SK-N-SH (cell line): ENCODE results near the gene PARP2. TPM values are rescaled to one million over a fixed set of nuclear protein-coding genes. Genes with fewer than 3 reads are reported as not detected.
"Not testable (repeated sequence)": the region's sequence is repeated elsewhere in the genome, so short reads cannot be mapped to it uniquely, and the experiment has no call there.

ENCODE experiments used
- CTCF ChIA-PET: fragments of 300-600, 350-600 bp; formaldehyde crosslinking; extraction: SDS; loops from one replicate; lab custom pipeline; 2021; lab: Yijun Ruan, JAX
- POLR2A ChIA-PET: fragments of 350-600 bp; sonication (Branson Sonifier 250); formaldehyde crosslinking; extraction: SDS; loops from one replicate; lab custom pipeline; 2020; ENCODE audit warnings: antibody characterized with exemption, inconsistent platforms; lab: Yijun Ruan, JAX
- DNase-seq: peaks from one replicate; pipeline ENCODE4 v3.0.0; 2012
- H2AFZ ChIP-seq: fragments of 200-600 bp; sonication (generic); 2 replicates; pipeline ENCODE4 v1.8.1; 2016; ENCODE audit warnings: antibody characterized with exemption, mild to moderate bottlenecking, low read depth
- H3F3A ChIP-seq: fragments of 200-600 bp; sonication (generic); replicated peaks from 2 replicates; pipeline ENCODE3; 2016; ENCODE audit warnings: antibody characterized with exemption, mild to moderate bottlenecking; ENCODE audit not compliant: insufficient read depth
- H3K27ac ChIP-seq, 2 experiments: fragments of 200-500 bp in 1 of 2; fragments of 200-600 bp in 1 of 2; sonication (Bioruptor generic) in 1 of 2; sonication (generic), shearing (Covaris generic) in 1 of 2; 2 replicates each; pipeline versions ENCODE4 v1.5.1 to v1.6.1; 2014 to 2016; ENCODE audit warnings: low read depth in 2 of 2, inconsistent platforms in 1 of 2, low read length in 1 of 2, mild to moderate bottlenecking in 1 of 2, mixed read lengths in 1 of 2
- H3K27me3 ChIP-seq: fragments of 200-600 bp; sonication (generic), shearing (Covaris generic); 2 replicates; pipeline ENCODE4 v1.6.1; 2016; ENCODE audit warnings: mixed run types; ENCODE audit not compliant: insufficient read depth
- H3K36me3 ChIP-seq, 2 experiments: fragments of 200-500 bp in 1 of 2; fragments of 200-600 bp in 1 of 2; sonication (Bioruptor generic) in 1 of 2; sonication (generic) in 1 of 2; replicated peaks in 1 of 2; 2 replicates each; pipeline versions ENCODE3 to v1.5.1; 2014 to 2016; ENCODE audit warnings: low read length in 1 of 2, mild to moderate bottlenecking in 1 of 2; ENCODE audit not compliant: insufficient read depth in 2 of 2, control insufficient read depth in 1 of 2
- H3K4me1 ChIP-seq, 2 experiments: fragments of 200-500 bp in 1 of 2; fragments of 200-600 bp in 1 of 2; sonication (Bioruptor generic) in 1 of 2; sonication (generic), shearing (Covaris generic) in 1 of 2; 2 replicates each; pipeline versions ENCODE4 v1.5.1 to v1.6.1; 2014 to 2016; ENCODE audit warnings: low read depth in 1 of 2, low read length in 1 of 2, mixed run types in 1 of 2; ENCODE audit not compliant: insufficient read depth in 2 of 2, control insufficient read depth in 1 of 2
- H3K4me2 ChIP-seq: fragments of 200-600 bp; sonication (generic), shearing (Covaris generic); 2 replicates; pipeline ENCODE4 v1.6.1; 2017; ENCODE audit warnings: mixed run types
- H3K4me3 ChIP-seq, 2 experiments: fragments of 200-500 bp in 1 of 2; fragments of 200-600 bp in 1 of 2; sonication (Bioruptor generic) in 1 of 2; sonication (generic), shearing (Covaris generic) in 1 of 2; 2 replicates each; pipeline versions ENCODE4 v1.5.1 to v1.8.1; 2014 to 2016; ENCODE audit warnings: low read depth in 2 of 2, inconsistent platforms in 1 of 2, low read length in 1 of 2, mild to moderate bottlenecking in 1 of 2, mixed read lengths in 1 of 2, moderate library complexity in 1 of 2
- H3K79me2 ChIP-seq: fragments of 200-600 bp; sonication (generic); 2 replicates; pipeline ENCODE4 v1.8.1; 2017; ENCODE audit warnings: mild to moderate bottlenecking; ENCODE audit not compliant: insufficient read depth
- H3K9ac ChIP-seq: fragments of 200-600 bp; sonication (generic); 2 replicates; pipeline ENCODE4 v1.6.1; 2017; ENCODE audit warnings: mixed run types
- H3K9me2 ChIP-seq: fragments of 200-600 bp; sonication (generic); 2 replicates; pipeline ENCODE4 v1.6.1; 2017; ENCODE audit warnings: mixed run types
- H3K9me3 ChIP-seq: fragments of 200-600 bp; sonication (generic); 2 replicates; pipeline ENCODE4 v1.6.1; 2017; ENCODE audit warnings: mixed run types, mild to moderate bottlenecking, moderate library complexity
- H4K20me1 ChIP-seq: fragments of 200-600 bp; sonication (generic); 2 replicates; pipeline ENCODE4 v1.6.1; 2017; ENCODE audit warnings: mild to moderate bottlenecking, mixed run types; ENCODE audit not compliant: insufficient read depth
- ELF1 ChIP-seq: IDR thresholded peaks from 2 replicates; pipeline ENCODE4 v1.4.0; 2012
- EZH2phosphoT487 ChIP-seq: fragments of 200-600 bp; sonication (generic); IDR thresholded peaks from 2 replicates; pipeline ENCODE4 v1.6.1; 2017; ENCODE audit warnings: low read depth, mixed run types, mild to moderate bottlenecking, antibody characterized with exemption, moderate library complexity, borderline replicate concordance
- FOSL2 ChIP-seq: IDR thresholded peaks from 2 replicates; pipeline ENCODE4 v1.4.0; 2012; ENCODE audit warnings: low read depth, mild to moderate bottlenecking, moderate library complexity, borderline replicate concordance
- GABPA ChIP-seq: IDR thresholded peaks from 2 replicates; pipeline ENCODE4 v1.4.0; 2012; ENCODE audit warnings: low read depth, mild to moderate bottlenecking
- GATA2 ChIP-seq: sonication (generic); formaldehyde crosslinking; IDR thresholded peaks from 2 replicates; pipeline ENCODE4 v1.5.0; 2020; ENCODE audit warnings: mild to moderate bottlenecking, missing genetic modification reagents
- JUND ChIP-seq: IDR thresholded peaks from 2 replicates; pipeline ENCODE4 v1.4.0; 2012
- NFIC ChIP-seq: IDR thresholded peaks from 2 replicates; pipeline ENCODE4 v1.4.0; 2012; ENCODE audit warnings: borderline replicate concordance
- NRF1 ChIP-seq: IDR thresholded peaks from 2 replicates; pipeline ENCODE4 v1.6.1; 2012; ENCODE audit warnings: low read depth, mild to moderate bottlenecking, low read length
- PBX3 ChIP-seq: IDR thresholded peaks from 2 replicates; pipeline ENCODE4; 2012
- RCOR1 ChIP-seq: fragments of 150-350 bp; IDR thresholded peaks from 2 replicates; pipeline ENCODE4 v1.6.1; 2017; ENCODE audit warnings: antibody characterized with exemption, low read length
- REST ChIP-seq: IDR thresholded peaks from 2 replicates; pipeline ENCODE4 v1.6.1; 2012; ENCODE audit warnings: mild to moderate bottlenecking, low read depth, low read length, moderate library complexity
- RFX5 ChIP-seq: IDR thresholded peaks from 2 replicates; pipeline ENCODE4 v1.6.1; 2012; ENCODE audit warnings: mild to moderate bottlenecking, improper control_type of control experiment, low read length
- SMC3 ChIP-seq: IDR thresholded peaks from 2 replicates; pipeline ENCODE4 v1.6.1; 2012; ENCODE audit warnings: low read depth, low read length, improper control_type of control experiment
- TAF1 ChIP-seq: IDR thresholded peaks from 2 replicates; pipeline ENCODE4 v1.6.1; 2012; ENCODE audit warnings: low read depth, mild to moderate bottlenecking, low read length, moderate library complexity, borderline replicate concordance
- TCF12 ChIP-seq: IDR thresholded peaks from 2 replicates; pipeline ENCODE4 v1.4.0; 2012
- TEAD4 ChIP-seq: IDR thresholded peaks from 2 replicates; pipeline ENCODE4 v1.4.0; 2012; ENCODE audit warnings: mild to moderate bottlenecking, borderline replicate concordance; ENCODE audit not compliant: insufficient read depth
- USF1 ChIP-seq: IDR thresholded peaks from 2 replicates; pipeline ENCODE4 v1.4.0; 2012; ENCODE audit warnings: low read depth, borderline replicate concordance
- YY1 ChIP-seq: IDR thresholded peaks from 2 replicates; pipeline ENCODE4 v1.4.0; 2012; ENCODE audit warnings: low read depth, mild to moderate bottlenecking
- WGBS: methylation state at CpG from one replicate; pipeline ENCODE4 v1.1.6; 2017; ENCODE audit warnings: low lambda C conversion rate; 5-methylcytosine and 5-hydroxymethylcytosine counted together
- polyA plus RNA-seq, 3 experiments: library from polyadenylated mRNA; depleted of rRNA; stranded (reverse); fragments of >200 nt; gene quantifications; 2 replicates each; pipeline ENCODE4 v1.2.3, GENCODE V29; 2012

Gene PARP2
- polyA plus RNA-seq, 1 of the 3 experiments (the other 2 are of a cell fraction) = 23.3 TPM

- H3K9ac ChIP-seq, H3K4me2 ChIP-seq, H3K4me1 ChIP-seq, H3K4me3 ChIP-seq, H3F3A ChIP-seq, H2AFZ ChIP-seq, DNase-seq, CTCF ChIA-PET, H3K27me3 ChIP-seq, H3K9me2 ChIP-seq, H3K79me2 ChIP-seq, H3K9me3 ChIP-seq, H3K27ac ChIP-seq, POLR2A ChIA-PET, H4K20me1 ChIP-seq: not testable (repeated sequence)
- 91% methylated on average over 3 of the region's 3 CpGs for WGBS
- H3K36me3 ChIP-seq = peaks cover 48 to 53% of the 10 kb centered on the region in 2 experiments
These were observed 15.0 kb downstream of the PARP2 start for GRCh38 chr14:20358474-20358873.

GRCh38 chr14:20365928-20366327, 22.5 kb downstream of the PARP2 start:
- H3F3A ChIP-seq = no peaks in the 10 kb centered on the region

More at GRCh38 chr14:20365928-20366327, 22.5 kb downstream of the PARP2 start:
- H3K9me2 ChIP-seq = no peaks in the 10 kb centered on the region
- H3K9me3 ChIP-seq = no peaks in the 10 kb centered on the region
- DNase-seq = no peak
- H3K4me3 ChIP-seq = no peak overlapping the region
- no peak overlapping the region for H3K4me2 ChIP-seq
- no peaks in the 10 kb centered on the region for H3K4me1 ChIP-seq
- H3K79me2 ChIP-seq = no peaks in the 10 kb centered on the region
- no peaks in the 10 kb centered on the region for H4K20me1 ChIP-seq
- peaks cover 39 to 52% of the 10 kb centered on the region in 2 experiments for H3K36me3 ChIP-seq
- POLR2A ChIA-PET = no interaction called here
- no peaks in the 10 kb centered on the region for H3K27me3 ChIP-seq
- CTCF ChIA-PET = no interaction called here
- H2AFZ ChIP-seq = no peak overlapping the region
- H3K9ac ChIP-seq = no peak overlapping the region
- TF ChIP-seq SMC3 (no peak), EZH2phosphoT487 (no peak), FOSL2 (no peak), RFX5 (no peak), NFIC (no peak), RCOR1 (no peak), ELF1 (no peak), PBX3 (no peak), TEAD4 (no peak), TAF1 (no peak), GATA2 (no peak), YY1 (no peak), NRF1 (no peak), GABPA (no peak), USF1 (no peak), REST (no peak), TCF12 (no peak), JUND (no peak)
- H3K27ac ChIP-seq = no peak overlapping the region
